HepG2 (cell line): ENCODE data around the gene ANKHD1. TPM values are rescaled to one million over a fixed set of nuclear protein-coding genes. Genes with fewer than 3 reads are reported as not detected.

Experiments used
- DMAP1 ChIP-seq: IDR thresholded peaks from 2 replicates; pipeline ENCODE4 v1.6.1; 2016
- ETS1 ChIP-seq: sonication (generic); formaldehyde crosslinking; IDR thresholded peaks from 2 replicates; pipeline ENCODE4 v1.4.0; 2020; ENCODE audit warnings: missing genetic modification reagents
- FOSL1 ChIP-seq: sonication (generic); formaldehyde crosslinking; IDR thresholded peaks from 2 replicates; pipeline ENCODE4 v1.9.0; 2021; ENCODE audit warnings: missing genetic modification reagents, borderline replicate concordance
- IRF2 ChIP-seq: IDR thresholded peaks from 2 replicates; pipeline ENCODE4 v1.6.1; 2018; ENCODE audit warnings: missing genetic modification reagents, missing compliant biosample characterization
- MAFG ChIP-seq: sonication (generic); formaldehyde crosslinking; IDR thresholded peaks from 2 replicates; pipeline ENCODE4 v1.5.1; 2020; ENCODE audit warnings: mild to moderate bottlenecking, missing genetic modification reagents
- MBD4 ChIP-seq: IDR thresholded peaks from 2 replicates; pipeline ENCODE4 v1.6.1; 2012; ENCODE audit warnings: low read length, inconsistent platforms, borderline replicate concordance
- MYPOP ChIP-seq: sonication (generic); formaldehyde crosslinking; IDR thresholded peaks from 2 replicates; pipeline ENCODE4 v1.8.1; 2023; ENCODE audit warnings: mild to moderate bottlenecking, moderate library complexity, missing genetic modification reagents
- NFE2 ChIP-seq: sonication (generic); formaldehyde crosslinking; IDR thresholded peaks from 2 replicates; pipeline ENCODE4 v1.4.0; 2020; ENCODE audit warnings: missing genetic modification reagents
- SMAD3 ChIP-seq: sonication (generic); formaldehyde crosslinking; IDR thresholded peaks from 2 replicates; pipeline ENCODE4 v1.4.0; 2020; ENCODE audit warnings: missing genetic modification reagents
- SMAD9 ChIP-seq: sonication (generic); formaldehyde crosslinking; IDR thresholded peaks from 2 replicates; pipeline ENCODE4 v1.5.1; 2020; ENCODE audit warnings: mild to moderate bottlenecking, missing genetic modification reagents
- SOX13 ChIP-seq, 3 experiments: fragments of 450-650 bp in 1 of 3; sonication (generic) in 1 of 3; formaldehyde crosslinking in 1 of 3; IDR thresholded peaks in 2 of 3; conservative IDR thresholded peaks in 1 of 3; 2 replicates each; pipeline versions ENCODE4 v1.5.0 to v1.6.1; 2016 to 2020; ENCODE audit warnings: antibody characterized with exemption in 1 of 3, mild to moderate bottlenecking in 1 of 3, missing compliant biosample characterization in 1 of 3, missing genetic modification reagents in 1 of 3, moderate library complexity in 1 of 3
- ZBTB39 ChIP-seq: sonication (generic); formaldehyde crosslinking; IDR thresholded peaks from 2 replicates; pipeline ENCODE4 v1.5.0; 2020; ENCODE audit warnings: missing genetic modification reagents
- ZNF44 ChIP-seq: sonication (generic); formaldehyde crosslinking; IDR thresholded peaks from 2 replicates; pipeline ENCODE4 v1.5.1; 2020; ENCODE audit warnings: mild to moderate bottlenecking, missing genetic modification reagents
- ZNF468 ChIP-seq: sonication (generic); formaldehyde crosslinking; IDR thresholded peaks from 2 replicates; pipeline ENCODE4 v1.8.0; 2022; ENCODE audit warnings: mild to moderate bottlenecking, moderate library complexity, missing genetic modification reagents
- ZNF484 ChIP-seq: sonication (generic); formaldehyde crosslinking; IDR thresholded peaks from 2 replicates; pipeline ENCODE4 v1.5.1; 2020; ENCODE audit warnings: mild to moderate bottlenecking, low read depth, missing genetic modification reagents, borderline replicate concordance
- ZNF639 ChIP-seq: conservative IDR thresholded peaks from 2 replicates; pipeline ENCODE4 v1.6.1; 2018; ENCODE audit warnings: missing genetic modification reagents
- ZNF800 ChIP-seq: sonication (generic); formaldehyde crosslinking; IDR thresholded peaks from 2 replicates; pipeline ENCODE4 v1.4.0; 2020; ENCODE audit warnings: missing genetic modification reagents
- polyA plus RNA-seq, 8 experiments: library from polyadenylated mRNA; depleted of rRNA in 3 of 8; stranded (reverse) in 7 of 8; unstranded in 1 of 8; fragments of >200 nt; fragmentation: Illumina TruSeq in 4 of 8; extraction: Trizol in 4 of 8; gene quantifications; 2 replicates each; pipeline versions ENCODE4 v1.2.1 to v1.2.3, GENCODE V29; 2011 to 2016; ENCODE audit warnings: low read depth in 4 of 8, missing spikeins in 1 of 8, mixed read lengths in 1 of 8; ENCODE audit not compliant: insufficient read depth in 1 of 8
- total RNA-seq, 5 experiments: library from RNA; depleted of rRNA; stranded (reverse); fragments of >200 nt; fragmentation: Illumina TruSeq; extraction: Trizol; gene quantifications; 2 replicates each; pipeline ENCODE4 v1.2.3, GENCODE V29; 2016; ENCODE audit warnings: low read depth in 1 of 5
- TF ChIP-seq, protein P1 (sequence below): sonication (generic); formaldehyde crosslinking; IDR thresholded peaks from 2 replicates; pipeline ENCODE4 v1.5.1; 2020; ENCODE audit warnings: missing genetic modification reagents, mild to moderate bottlenecking, borderline replicate concordance

The ANKHD1 gene
- total and polyA plus RNA-seq, 2 of the 13 experiments (the other 11 are each of a cell fraction or from before 2014, with no cell fraction given) = 69.9 to 82.0 TPM

DNA sequence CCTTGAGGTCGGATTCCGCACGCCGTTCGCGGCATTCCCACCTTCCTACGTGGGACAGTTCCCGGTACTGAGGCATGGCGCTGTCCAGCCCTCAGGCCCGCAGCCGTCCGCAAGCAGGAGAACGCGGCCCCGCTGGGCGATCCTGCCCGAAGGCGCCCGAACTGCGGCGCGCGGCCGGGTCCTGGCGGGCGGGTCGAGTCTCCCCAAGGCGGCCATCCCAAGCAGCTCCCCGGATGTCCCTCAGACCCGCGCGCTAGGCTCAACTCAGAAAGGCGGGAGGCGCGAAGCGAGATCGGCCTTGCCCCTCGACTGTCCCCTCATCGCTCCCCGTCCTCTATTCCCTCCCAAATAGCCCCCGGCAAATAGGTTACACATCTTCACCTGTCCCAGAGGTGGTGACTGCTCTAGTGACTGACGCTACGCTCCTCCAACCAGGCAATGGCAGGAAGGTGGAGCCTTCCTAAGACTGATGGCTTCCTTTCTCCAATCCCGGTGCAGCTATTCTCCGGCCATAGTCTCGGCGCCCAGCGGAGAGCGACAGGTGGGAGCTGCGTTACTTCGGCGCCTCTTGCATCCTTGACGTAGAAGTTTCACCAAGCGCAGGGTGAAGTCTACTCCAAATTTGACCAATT lies 787 bp upstream of the ANKHD1 start (continued):
- TF ChIP-seq MYPOP (CRISPR knock-in tag) = peak; percentile 76
- peak; percentile 20; the same call in 1 of the 2 replicates for TF ChIP-seq ZNF800 (CRISPR knock-in tag)
- TF ChIP-seq SMAD9 (CRISPR knock-in tag) = no peak
- peak; percentile 92; the same call in 1 of the 2 replicates for TF ChIP-seq ZNF468 (CRISPR knock-in tag)
- TF ChIP-seq SMAD3 (CRISPR knock-in tag) = no peak; the same call in 1 of the 2 replicates
- no peak for TF ChIP-seq ZNF484 (CRISPR knock-in tag)
- TF ChIP-seq SOX13 (IDR thresholded peaks at IDR 0.05) = no peak
- peak in 1 of 2 experiments; percentile 41; a peak in 2 of 4 replicates for TF ChIP-seq SOX13 (CRISPR knock-in tag; conservative IDR thresholded peaks at IDR 0.05 in 1 of 2, IDR thresholded peaks at IDR 0.05 in 1 of 2)
- peak; percentile 63; the same call in 1 of the 2 replicates for TF ChIP-seq FOSL1 (CRISPR knock-in tag)
- TF ChIP-seq NFE2 (CRISPR knock-in tag) = peak; percentile 23; the same call in 1 of the 2 replicates
- TF ChIP-seq ZNF639 (CRISPR knock-in tag) = peak; percentile 76; the same call in 1 of the 2 replicates
- 0 out of 2 replicates have a peak, but pooled peaks have one; percentile 72 for TF ChIP-seq ZNF44 (CRISPR knock-in tag)
- TF ChIP-seq IRF2 (CRISPR knock-in tag) = peak; percentile 29; the same call in 1 of the 2 replicates
- TF ChIP-seq ETS1 (CRISPR knock-in tag) = no peak
- TF ChIP-seq DMAP1 (CRISPR knock-in tag) = peak; percentile 80
- 0 out of 2 replicates have a peak, but pooled peaks have one; percentile 8 for TF ChIP-seq ZBTB39 (CRISPR knock-in tag)
- TF ChIP-seq MBD4 = no peak
- TF ChIP-seq, protein P1, sequence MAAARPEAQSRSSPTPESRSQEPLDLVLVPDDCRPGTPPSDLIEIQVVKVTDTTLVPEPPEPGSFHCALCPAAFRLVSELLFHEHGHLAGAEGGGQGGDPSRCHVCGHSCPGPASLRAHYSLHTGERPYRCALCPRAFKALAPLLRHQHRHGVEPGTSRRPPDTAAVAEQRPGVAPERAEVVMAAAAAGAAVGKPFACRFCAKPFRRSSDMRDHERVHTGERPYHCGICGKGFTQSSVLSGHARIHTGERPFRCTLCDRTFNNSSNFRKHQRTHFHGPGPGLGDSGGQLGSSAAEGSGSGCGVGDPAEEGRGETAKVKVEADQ (CRISPR knock-in tag) = peak; percentile 86; the same call in 1 of the 2 replicates
- no peak for TF ChIP-seq MAFG
